IPS DF 6.9 (cell line): Measurements from ENCODE around the gene PPDPF.

Experiments
- DNase-seq: peaks from one replicate; pipeline ENCODE4 v3.0.0-alpha.2; 2013; ENCODE audit warnings: low read depth, low spot score
- H3K27ac ChIP-seq: one replicate; pipeline ENCODE4 v1.5.1; 2013; ENCODE audit warnings: low read length, control low read depth
- H3K27me3 ChIP-seq: 2 replicates; pipeline ENCODE4 v1.6.1; 2013; ENCODE audit warnings: mild to moderate bottlenecking, low read length; ENCODE audit not compliant: control insufficient read depth, insufficient read depth
- H3K36me3 ChIP-seq: 2 replicates; pipeline ENCODE4 v1.6.1; 2013; ENCODE audit warnings: low read length; ENCODE audit not compliant: control insufficient read depth, insufficient read depth
- H3K4me1 ChIP-seq: 2 replicates; pipeline ENCODE4 v1.6.1; 2013; ENCODE audit warnings: low read length; ENCODE audit not compliant: control insufficient read depth, insufficient read depth
- H3K4me3 ChIP-seq: 2 replicates; pipeline ENCODE4 v1.5.1; 2013; ENCODE audit warnings: mild to moderate bottlenecking, low read length
- H3K9me3 ChIP-seq: 2 replicates; pipeline ENCODE4 v1.6.1; 2013; ENCODE audit warnings: low read length, inconsistent platforms; ENCODE audit not compliant: control insufficient read depth, insufficient read depth
- WGBS: extraction: QIAGEN DNeasy Blood & Tissue Kit; methylation state at CpG from one replicate; pipeline ENCODE4 v1.1.7; 2013; ENCODE audit warnings: mixed read lengths, missing lambda C conversion rate; ENCODE audit not compliant: insufficient read length, insufficient coverage; 5-methylcytosine and 5-hydroxymethylcytosine counted together

PPDPF gene

DNA sequence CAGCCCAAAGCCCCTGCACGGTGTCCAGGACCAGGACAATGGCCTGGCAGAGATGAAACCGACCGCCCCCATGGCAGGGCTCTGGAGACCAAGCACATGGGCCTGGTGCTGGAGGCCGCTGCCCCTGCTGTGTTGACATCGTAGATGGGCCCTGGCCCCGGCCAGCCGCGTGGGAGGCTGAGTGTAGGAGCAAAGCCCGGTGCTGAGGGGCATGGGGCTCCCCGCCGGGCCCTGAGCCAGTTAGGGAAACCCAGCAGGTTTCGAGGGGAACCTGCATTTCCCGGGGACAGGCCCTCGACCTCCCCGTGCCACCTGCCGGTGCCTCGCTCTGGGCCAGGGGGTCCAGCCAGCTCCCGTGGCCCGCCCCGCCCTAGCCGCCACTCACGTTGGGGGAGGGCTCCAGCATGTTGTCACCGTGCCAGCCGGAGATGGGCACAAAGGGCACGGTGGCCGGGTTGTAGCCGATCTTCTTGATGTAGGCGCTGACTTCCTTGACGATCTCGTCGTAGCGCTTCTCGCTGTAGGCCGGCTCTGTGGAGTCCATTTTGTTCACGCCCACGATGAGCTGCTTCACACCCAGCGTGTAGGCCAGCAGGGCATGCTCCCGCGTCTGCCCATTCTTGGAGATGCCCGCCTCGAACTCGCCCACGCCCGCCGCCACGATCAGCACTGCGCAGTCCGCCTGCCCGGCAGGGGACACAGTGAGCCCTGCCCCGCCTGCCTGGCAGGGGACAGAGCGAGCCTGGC is 26.0 kb upstream of the PPDPF start:
- no peak overlapping the region for H3K27ac ChIP-seq
- 0 out of 2 replicates have a peak, but pooled peaks cover 3% of the 10 kb centered on the region for H3K36me3 ChIP-seq
- H3K4me1 ChIP-seq: peaks cover 4% of the 10 kb centered on the region; the same call in 1 of the 2 replicates
- WGBS: no CpG with 5 or more reads among the region's 51 CpGs
- H3K9me3 ChIP-seq: no peaks in the 10 kb centered on the region
- DNase-seq: no peak
- no peak overlapping the region for H3K4me3 ChIP-seq
- H3K27me3 ChIP-seq: peaks cover 1% of the 10 kb centered on the region; the same call in 1 of the 2 replicates

GRCh38 chr20:63495167-63495720 is 25.3 kb upstream of the PPDPF start:
- WGBS: no CpG with 5 or more reads among the region's 8 CpGs
- peaks cover 5% of the 10 kb centered on the region; the same call in 1 of the 2 replicates for H3K27me3 ChIP-seq
- no peak overlapping the region for H3K4me3 ChIP-seq
- DNase-seq: no peak
- H3K36me3 ChIP-seq: 0 out of 2 replicates have a peak, but pooled peaks cover 3% of the 10 kb centered on the region
- H3K27ac ChIP-seq: no peak overlapping the region
- H3K4me1 ChIP-seq: peaks cover 4% of the 10 kb centered on the region; the same call in 1 of the 2 replicates
- H3K9me3 ChIP-seq: no peaks in the 10 kb centered on the region

- no peak overlapping the region for H3K27ac ChIP-seq
- 0 out of 2 replicates have a peak, but pooled peaks cover 3% of the 10 kb centered on the region for H3K36me3 ChIP-seq
- WGBS: no CpG with 5 or more reads among the region's 48 CpGs
- H3K9me3 ChIP-seq: no peaks in the 10 kb centered on the region
- H3K4me3 ChIP-seq: no peak overlapping the region
- H3K27me3 ChIP-seq: peaks cover 5% of the 10 kb centered on the region; the same call in 1 of the 2 replicates
- DNase-seq: no peak
- peaks cover 4% of the 10 kb centered on the region; the same call in 1 of the 2 replicates for H3K4me1 ChIP-seq
Observed at GRCh38 chr20:63495741-63496595, 24.6 kb upstream of the PPDPF start.

DNA sequence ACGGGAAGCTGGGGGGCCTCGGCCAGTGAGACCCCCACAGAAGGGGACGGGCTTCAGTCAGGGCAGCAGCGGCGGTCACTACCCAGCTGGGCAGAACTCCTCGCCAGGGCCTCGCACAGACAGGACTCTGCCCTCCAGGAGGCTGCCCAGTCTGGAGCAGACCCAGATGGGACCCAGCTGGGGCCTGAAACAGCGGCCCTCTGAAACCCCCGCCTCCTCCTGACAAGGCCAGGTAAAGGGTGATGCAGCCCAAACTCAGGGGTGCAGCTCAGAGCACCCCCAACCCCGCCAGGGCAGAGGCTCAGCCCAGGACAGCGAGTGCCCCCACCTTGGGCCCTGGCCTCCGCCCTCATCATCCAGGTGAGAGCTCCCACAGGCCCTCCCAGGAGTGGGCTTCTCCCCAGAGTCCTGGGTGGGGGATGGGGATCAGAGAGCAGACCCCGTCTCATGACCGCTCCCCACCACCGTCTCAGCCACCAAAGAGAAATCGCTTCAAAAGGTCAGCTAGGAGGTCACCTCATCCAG is 23.9 kb upstream of the PPDPF start:
- Histone ChIP-seq H3K4me3 (no peak overlapping the region), H3K27me3 (peaks cover 5% of the 10 kb centered on the region; the same call in 1 of the 2 replicates)

GRCh38 chr20:63497138-63497945 is 23.2 kb upstream of the PPDPF start:
- peaks cover 5% of the 10 kb centered on the region; the same call in 1 of the 2 replicates for H3K27me3 ChIP-seq
- no peak overlapping the region for H3K27ac ChIP-seq
- no peak for DNase-seq
- 0 out of 2 replicates have a peak, but pooled peaks cover 3% of the 10 kb centered on the region for H3K36me3 ChIP-seq
- no peak overlapping the region for H3K4me3 ChIP-seq
- H3K4me1 ChIP-seq: peaks cover 7% of the 10 kb centered on the region; the same call in 1 of the 2 replicates
- no CpG with 5 or more reads among the region's 20 CpGs for whole genome bisulfite sequencing
- no peaks in the 10 kb centered on the region for H3K9me3 ChIP-seq

More for the DNA sequence above, 23.9 kb upstream of the PPDPF start:
- H3K36me3 ChIP-seq: 0 out of 2 replicates have a peak, but pooled peaks cover 3% of the 10 kb centered on the region
- no peaks in the 10 kb centered on the region for H3K9me3 ChIP-seq
- no peak overlapping the region for H3K27ac ChIP-seq
- no peak for DNase-seq
- WGBS: no CpG with 5 or more reads among the region's 16 CpGs
- peaks cover 4% of the 10 kb centered on the region; the same call in 1 of the 2 replicates for H3K4me1 ChIP-seq

- Histone ChIP-seq H3K27ac (no peak overlapping the region), H3K27me3 (peaks cover 5% of the 10 kb centered on the region; the same call in 1 of the 2 replicates), H3K9me3 (no peaks in the 10 kb centered on the region), H3K36me3 (no peaks in the 10 kb centered on the region), H3K4me1 (peaks cover 12% of the 10 kb centered on the region), H3K4me3 (peak overlapping the region; percentile 53; the same call in 1 of the 2 replicates)
- no peak for DNase-seq
- WGBS: no CpG with 5 or more reads among the region's 60 CpGs
Observed at GRCh38 chr20:63497946-63498935, 22.3 kb upstream of the PPDPF start.

DNA sequence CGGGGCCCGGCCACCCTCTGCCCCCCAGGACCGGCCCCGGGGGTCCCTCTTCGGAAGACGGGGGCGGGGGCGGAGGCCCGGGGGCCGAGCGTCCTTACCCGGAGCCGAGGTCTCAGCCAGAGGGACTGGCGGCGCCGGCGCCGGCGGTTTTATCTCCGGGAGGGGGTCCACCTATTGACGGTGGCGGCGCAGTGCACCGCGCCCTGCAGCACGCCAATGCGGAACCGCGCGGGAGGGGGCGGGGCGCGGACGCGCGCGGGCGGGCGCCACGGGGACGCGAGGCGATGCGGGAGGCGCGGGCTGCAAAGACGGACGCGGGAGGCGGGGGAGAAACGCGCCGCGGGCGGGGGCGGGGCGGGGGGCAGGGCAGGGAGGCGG is 21.6 kb upstream of the PPDPF start, which contains the start of gene EEF1A2:
EEF1A2 (minus strand) TSS at position 124 of the 378 bp plus-strand sequence. CDS start 1,320 bp downstream, outside the sequence.
- peaks cover 5% of the 10 kb centered on the region; the same call in 1 of the 2 replicates for H3K27me3 ChIP-seq
- H3K4me3 ChIP-seq: peak within 1 kb of the TSS; percentile 53; the same call in 1 of the 2 replicates
- peaks cover 12% of the 10 kb centered on the region for H3K4me1 ChIP-seq
- H3K27ac ChIP-seq: no peak within 1 kb of the TSS
- H3K36me3 ChIP-seq: no peaks in the 10 kb centered on the region
- no peaks in the 10 kb centered on the region for H3K9me3 ChIP-seq
- no CpG with 5 or more reads among the region's 58 CpGs for WGBS
- DNase-seq: no peak

DNA sequence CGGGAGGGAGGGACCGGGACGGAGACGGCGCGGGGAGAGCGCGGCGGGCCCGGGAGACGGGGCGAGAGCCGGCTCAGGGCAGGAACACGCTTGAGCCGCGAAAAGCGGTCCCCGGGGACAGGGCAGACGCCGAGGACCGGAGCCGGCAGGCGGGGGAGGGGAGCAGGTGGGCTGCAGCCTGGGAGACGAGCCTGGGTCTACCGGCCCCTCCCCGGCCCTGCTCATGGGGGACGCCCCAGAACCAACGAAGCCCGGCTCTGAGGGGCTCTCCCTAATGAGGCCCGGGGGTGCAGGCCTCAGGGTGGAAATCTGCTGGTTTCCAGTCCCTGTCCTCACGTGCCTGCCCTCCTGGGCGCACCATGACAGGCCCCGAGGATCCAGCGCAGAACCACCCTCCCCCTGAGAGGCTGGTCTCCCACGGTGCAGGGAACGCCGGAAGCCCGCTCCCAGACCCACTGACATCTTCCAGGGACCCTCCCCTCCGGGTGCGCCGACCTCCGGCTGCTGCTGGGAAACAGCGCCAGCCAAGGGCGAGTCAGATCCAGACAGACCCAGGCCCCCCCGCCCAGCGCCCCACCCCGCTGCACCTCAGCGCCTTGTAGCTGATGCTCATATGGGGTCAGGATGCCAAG is 21.1 kb upstream of the PPDPF start:
- Histone ChIP-seq H3K27me3 (peaks cover 5% of the 10 kb centered on the region; the same call in 1 of the 2 replicates), H3K4me1 (peaks cover 12% of the 10 kb centered on the region), H3K4me3 (peak overlapping the region; percentile 53; the same call in 1 of the 2 replicates), H3K36me3 (no peaks in the 10 kb centered on the region), H3K27ac (no peak overlapping the region), H3K9me3 (no peaks in the 10 kb centered on the region)
- DNase-seq: no peak
- no CpG with 5 or more reads among the region's 48 CpGs for WGBS
